GM19328 (cell line): ENCODE data around the gene PNPT1.
"Not testable (repeated sequence)": the region's sequence is repeated elsewhere in the genome, so short reads cannot be mapped to it uniquely, and the experiment has no call there.

ENCODE experiments used
- ATAC-seq: cut with Tn5 transposase; IDR thresholded peaks from one replicate; pipeline ENCODE4 v1.9.1; 2021; ENCODE audit warnings: mild to moderate bottlenecking, moderate library complexity; ENCODE audit not compliant: unreplicated experiment

The PNPT1 gene

DNA sequence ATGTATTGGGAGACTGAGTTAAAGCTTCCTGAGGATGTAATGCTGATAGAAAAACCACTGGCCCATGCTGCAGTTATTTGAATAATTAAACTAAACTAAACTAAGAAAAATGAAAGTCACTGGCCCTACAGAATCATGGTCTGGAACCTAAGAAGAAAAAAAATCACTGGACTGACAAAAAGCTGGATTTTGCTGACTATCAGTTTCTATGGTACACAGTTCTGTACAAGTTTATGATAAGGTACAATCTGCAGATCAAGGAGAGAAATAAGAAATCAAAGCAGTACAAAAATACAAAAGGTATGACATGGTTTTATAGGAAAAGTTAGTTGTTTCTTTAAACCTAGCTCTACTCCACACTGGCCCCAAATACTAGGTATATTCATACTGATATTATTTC, 91.8 kb downstream of the PNPT1 start:
- ATAC-seq, result no peak

DNA sequence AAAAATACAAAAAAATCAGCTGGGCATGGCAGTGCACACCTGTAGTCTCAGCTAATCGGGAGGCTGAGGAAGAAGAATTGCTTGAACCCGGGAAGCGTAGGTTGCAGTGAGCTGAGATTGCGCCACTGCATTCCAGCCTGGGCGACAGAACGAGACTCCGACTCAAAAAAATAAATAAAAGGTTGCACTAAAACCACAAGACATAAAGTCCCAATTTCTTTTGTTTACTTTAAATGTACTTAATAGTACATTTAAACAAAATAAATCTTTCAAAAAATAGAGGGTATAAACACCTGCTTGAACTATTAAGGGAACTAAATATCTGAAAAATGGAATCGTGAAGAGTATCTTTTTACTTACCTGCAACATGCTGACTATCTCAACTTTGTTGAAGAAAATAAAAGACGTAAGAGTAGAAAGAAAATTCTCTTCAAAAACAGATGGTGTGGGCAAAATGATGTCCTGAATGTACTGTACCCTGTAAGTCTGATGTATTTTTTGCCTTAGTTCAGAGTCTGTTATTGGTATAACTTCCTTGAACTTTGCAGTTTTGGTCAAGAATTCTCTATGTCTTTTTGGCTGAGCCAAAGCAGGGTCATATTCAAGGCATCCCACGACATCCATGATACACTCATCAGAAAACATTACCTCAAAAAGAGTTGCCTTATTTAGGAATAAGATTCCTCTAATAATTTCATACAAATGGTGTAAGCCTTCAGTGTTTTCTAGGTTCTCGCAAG, 95.4 kb downstream of the PNPT1 start:
- ATAC-seq, result no peak

DNA sequence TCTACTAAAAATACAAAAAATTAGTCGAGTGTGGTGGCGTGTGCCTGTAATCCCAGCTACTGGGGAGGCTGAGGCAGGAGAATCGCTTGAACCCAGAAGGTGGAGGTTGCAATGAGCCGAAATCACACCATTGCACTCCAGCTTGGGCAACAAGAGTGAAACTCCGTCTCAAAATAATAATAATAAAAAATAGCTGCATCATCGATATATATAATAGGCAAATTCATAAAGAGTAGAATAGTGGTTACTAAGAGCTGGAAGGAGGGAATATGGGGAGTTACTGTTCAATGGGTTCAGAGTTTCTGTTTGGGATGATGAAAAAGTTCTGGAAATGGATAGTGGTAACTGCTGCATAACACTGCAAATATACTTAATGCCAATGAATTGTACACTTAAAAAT, 96.8 kb downstream of the PNPT1 start:
- ATAC-seq, result not testable (repeated sequence)

DNA sequence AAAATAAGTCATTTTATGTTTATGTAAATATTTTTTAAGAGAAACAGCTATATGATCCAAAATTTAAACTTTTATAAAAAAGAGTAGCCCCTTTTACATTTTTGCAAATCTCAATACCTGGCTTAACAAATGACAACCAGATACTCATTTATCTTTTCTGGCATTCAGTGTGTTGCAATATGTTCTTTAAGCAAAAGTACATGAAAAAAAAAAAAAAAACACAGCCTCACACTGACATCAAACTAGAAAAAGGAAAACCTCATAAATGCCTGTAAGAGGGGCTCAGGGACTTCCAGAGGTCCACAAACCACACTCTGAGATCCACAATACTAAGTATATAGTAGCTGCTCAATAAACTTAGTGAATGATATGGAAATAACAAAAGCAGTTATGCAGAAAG, 98.1 kb downstream of the PNPT1 start:
- no peak for ATAC-seq

DNA sequence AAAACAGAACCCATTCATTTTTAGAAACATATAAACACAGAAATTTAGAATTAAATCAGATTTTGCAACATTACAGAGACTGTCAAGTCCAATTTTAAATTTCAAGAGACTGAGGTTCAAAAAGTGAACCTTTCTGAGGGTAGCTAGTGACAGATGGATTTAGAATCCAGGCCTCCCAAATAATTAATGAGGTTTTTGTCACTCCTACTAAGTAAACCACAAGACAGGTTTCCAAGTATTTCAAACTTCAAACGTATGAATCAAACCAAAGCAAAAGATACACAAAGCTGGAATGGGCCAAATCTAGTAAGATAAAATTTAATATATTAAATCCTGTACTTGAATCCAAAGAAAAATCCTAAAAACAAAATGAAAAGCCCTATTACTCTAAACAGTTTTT, 101.5 kb downstream of the PNPT1 start:
- no peak for ATAC-seq

DNA sequence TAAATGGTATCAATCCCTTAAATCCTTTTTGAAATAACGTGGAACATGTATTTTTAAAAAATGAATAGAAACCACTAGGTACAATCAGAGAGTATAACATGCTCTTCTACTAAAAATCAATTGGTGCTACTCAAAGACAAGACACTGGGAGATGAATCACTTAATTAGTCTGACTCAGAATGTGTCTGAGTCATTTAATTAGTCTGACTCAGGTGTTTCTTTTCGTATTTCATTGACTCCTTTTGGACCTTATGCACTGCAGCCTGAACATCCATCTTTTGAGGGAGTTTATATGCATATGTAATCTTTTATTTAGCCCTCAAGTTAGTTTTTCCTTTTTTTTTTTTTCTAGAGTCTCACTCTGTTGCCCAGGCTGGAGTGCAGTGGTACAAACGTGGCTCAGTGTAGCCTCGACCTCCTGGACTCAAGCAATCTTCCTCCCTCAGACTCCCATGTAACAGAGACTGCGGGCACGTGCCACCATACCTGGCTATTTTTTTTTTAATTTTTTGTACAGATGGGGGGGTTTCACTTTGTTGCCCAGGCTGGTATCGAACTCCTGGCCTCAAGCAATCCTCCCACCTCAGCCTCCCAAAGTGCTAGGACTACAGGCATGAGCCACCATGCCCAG, 102.7 kb downstream of the PNPT1 start:
- ATAC-seq, result no peak

DNA sequence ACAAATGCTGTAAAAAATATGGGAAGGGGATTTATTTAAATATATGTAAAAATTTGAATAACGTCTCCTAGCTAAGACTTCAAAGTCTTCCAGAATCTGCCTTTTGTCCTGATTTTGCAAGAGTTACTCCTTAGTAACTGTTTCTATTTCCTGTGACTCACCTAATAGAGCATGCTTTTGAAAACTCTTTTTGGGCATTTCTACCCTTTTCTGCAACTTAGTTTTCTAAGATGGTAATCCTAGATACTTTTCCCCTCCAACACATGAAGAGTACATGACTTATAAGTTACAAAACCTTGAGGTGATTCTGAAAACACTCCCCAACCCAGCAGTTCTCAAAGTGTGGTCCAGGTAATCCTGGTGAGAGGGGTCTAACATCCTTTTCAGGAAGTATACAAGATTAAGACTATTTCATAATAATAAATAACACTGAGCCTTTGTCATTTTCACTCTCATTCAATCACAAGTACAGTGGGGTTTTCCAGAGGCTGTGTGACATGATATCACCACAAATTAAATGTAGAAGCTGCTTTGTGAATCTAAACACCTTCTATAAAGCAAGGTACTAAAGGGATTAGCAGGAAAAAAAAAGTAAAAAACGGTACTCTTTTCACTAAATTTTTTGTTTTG, 108.1 kb downstream of the PNPT1 start:
- no peak for ATAC-seq
